ENCODE results near the gene CCDC85C.

The CCDC85C gene

GRCh38 chr14:99593971-99594841, 9.8 kb downstream of the CCDC85C start:
- Histone ChIP-seq H2AFZ (ENCODE audit: low read depth, low read length) (no peak overlapping the region), H3K79me2 (ENCODE audit: low read length) (no peaks in the 10 kb centered on the region), H3K27me3 (ENCODE audit: low read depth, low read length) (no peaks in the 10 kb centered on the region), H3K9me3 (ENCODE audit: insufficient read depth, low read length) (no peaks in the 10 kb centered on the region), H3K4me2 (ENCODE audit: low read length) (peak overlapping the region; percentile 93), H3K9ac (ENCODE audit: low read length) (peak overlapping the region; percentile 64), H3K36me3 (replicated peaks; ENCODE audit: low read depth, low read length) (no peaks in the 10 kb centered on the region), H3K27ac (ENCODE audit: low read length) (peak overlapping the region; percentile 68), H3K4me1 (ENCODE audit: low read length) (peaks cover 44% of the 10 kb centered on the region), H4K20me1 (ENCODE audit: insufficient read depth, low read length) (no peaks in the 10 kb centered on the region), H3K4me3 (ENCODE audit: low read length) (peak overlapping the region; percentile 62)
- no peak for TF ChIP-seq CTCF (IDR thresholded peaks at IDR 0.05; ENCODE audit: low read depth, low read length)
- TF ChIP-seq EZH2phosphoT487 (IDR thresholded peaks at IDR 0.05; ENCODE audit: low read depth), result no peak

- Histone ChIP-seq H3K4me3 (ENCODE audit: low read length) (no peak overlapping the region), H3K4me1 (ENCODE audit: low read length) (peaks cover 44% of the 10 kb centered on the region), H4K20me1 (ENCODE audit: insufficient read depth, low read length) (no peaks in the 10 kb centered on the region), H3K27ac (ENCODE audit: low read length) (no peak overlapping the region), H3K4me2 (ENCODE audit: low read length) (no peak overlapping the region), H3K27me3 (ENCODE audit: low read depth, low read length) (no peaks in the 10 kb centered on the region), H3K36me3 (replicated peaks; ENCODE audit: low read depth, low read length) (no peaks in the 10 kb centered on the region), H3K9ac (ENCODE audit: low read length) (no peak overlapping the region), H3K79me2 (ENCODE audit: low read length) (no peaks in the 10 kb centered on the region), H3K9me3 (ENCODE audit: insufficient read depth, low read length) (no peaks in the 10 kb centered on the region), H2AFZ (ENCODE audit: low read depth, low read length) (no peak overlapping the region)
- TF ChIP-seq CTCF (IDR thresholded peaks at IDR 0.05; ENCODE audit: low read depth, low read length) (no peak), EZH2phosphoT487 (IDR thresholded peaks at IDR 0.05; ENCODE audit: low read depth) (no peak)
Measured at GRCh38 chr14:99592933-99593753, 10.9 kb downstream of the CCDC85C start.

GRCh38 chr14:99592394-99592793, 11.6 kb downstream of the CCDC85C start:
- H3K4me1 ChIP-seq (ENCODE audit: low read length), result peaks cover 44% of the 10 kb centered on the region
- H3K79me2 ChIP-seq (ENCODE audit: low read length), result no peaks in the 10 kb centered on the region
- H3K9me3 ChIP-seq (ENCODE audit: insufficient read depth, low read length), result no peaks in the 10 kb centered on the region
- no peaks in the 10 kb centered on the region for H3K36me3 ChIP-seq (replicated peaks; ENCODE audit: low read depth, low read length)
- H3K27me3 ChIP-seq (ENCODE audit: low read depth, low read length), result no peaks in the 10 kb centered on the region
- H3K4me3 ChIP-seq (ENCODE audit: low read length), result no peak overlapping the region
- H3K27ac ChIP-seq (ENCODE audit: low read length), result no peak overlapping the region
- no peaks in the 10 kb centered on the region for H4K20me1 ChIP-seq (ENCODE audit: insufficient read depth, low read length)
- no peak overlapping the region for H2AFZ ChIP-seq (ENCODE audit: low read depth, low read length)
- H3K4me2 ChIP-seq (ENCODE audit: low read length), result no peak overlapping the region
- TF ChIP-seq CTCF (IDR thresholded peaks at IDR 0.05; ENCODE audit: low read depth, low read length), result no peak
- TF ChIP-seq EZH2phosphoT487 (IDR thresholded peaks at IDR 0.05; ENCODE audit: low read depth), result no peak
- H3K9ac ChIP-seq (ENCODE audit: low read length), result no peak overlapping the region
